HepG2 (cell line): Measurements from ENCODE around the gene SAXO1.

Experiments
- ADNP ChIP-seq: sonication (generic); formaldehyde crosslinking; IDR thresholded peaks from 2 replicates; pipeline ENCODE4 v1.4.0; 2020; ENCODE audit warnings: missing genetic modification reagents
- AGO1 ChIP-seq: fragments of 200-400 bp; formaldehyde crosslinking; IDR thresholded peaks from 2 replicates; pipeline ENCODE4 v1.6.1; 2017; ENCODE audit warnings: mild to moderate bottlenecking, low read depth, low read length, moderate library complexity; ENCODE audit not compliant: poor library complexity, severe bottlenecking
- AGO2 ChIP-seq: fragments of 200-400 bp; formaldehyde crosslinking; optimal IDR thresholded peaks from 2 replicates; pipeline ENCODE3; 2017; ENCODE audit warnings: mild to moderate bottlenecking, low read depth, low read length, moderate library complexity
- ARID5B ChIP-seq: IDR thresholded peaks from 2 replicates; pipeline ENCODE4 v1.4.0; 2020; ENCODE audit warnings: mild to moderate bottlenecking, missing genetic modification reagents
- ATF2 ChIP-seq: sonication (generic); formaldehyde crosslinking; IDR thresholded peaks from 2 replicates; pipeline ENCODE4 v1.4.0; 2020; ENCODE audit warnings: missing genetic modification reagents
- CREB1 ChIP-seq, 2 experiments: fragments of 450-650 bp in 1 of 2; IDR thresholded peaks; 2 replicates each; pipeline ENCODE4 v1.6.1; 2016 to 2017; ENCODE audit warnings: control low read depth in 1 of 2, mild to moderate bottlenecking in 1 of 2, missing compliant biosample characterization in 1 of 2, missing genetic modification characterization in 1 of 2
- CTCF ChIP-seq: sonication (generic); formaldehyde crosslinking; IDR thresholded peaks from 2 replicates; pipeline ENCODE4 v1.5.0; 2020; ENCODE audit warnings: mild to moderate bottlenecking, missing genetic modification reagents, moderate library complexity
- FOXJ3 ChIP-seq: sonication (generic); formaldehyde crosslinking; IDR thresholded peaks from 2 replicates; pipeline ENCODE4 v1.4.0; 2020; ENCODE audit warnings: missing genetic modification reagents, mild to moderate bottlenecking, borderline replicate concordance
- GLI4 ChIP-seq: sonication (generic); formaldehyde crosslinking; IDR thresholded peaks from 2 replicates; pipeline ENCODE4 v1.5.1; 2020; ENCODE audit warnings: missing genetic modification reagents, mild to moderate bottlenecking, moderate library complexity, borderline replicate concordance
- SP1 ChIP-seq, 2 experiments: fragments of 450-650 bp in 1 of 2; sonication (generic) in 1 of 2; formaldehyde crosslinking in 1 of 2; IDR thresholded peaks; 2 replicates each; pipeline versions ENCODE4 v1.4.0 to v1.6.1; 2016 to 2020; ENCODE audit warnings: missing genetic modification reagents in 1 of 2

GRCh38 chr9:18893046-18893445 is 140.0 kb downstream of the SAXO1 start:
- TF ChIP-seq SP1 (IDR thresholded peaks at IDR 0.05) (no peak), SP1 (CRISPR knock-in tag; IDR thresholded peaks at IDR 0.05) (no peak), FOXJ3 (CRISPR knock-in tag) (no peak), ARID5B (CRISPR knock-in tag) (no peak), GLI4 (no peak), CTCF (no peak), AGO1 (no peak), ADNP (no peak), CREB1 (IDR thresholded peaks at IDR 0.05) (no peak), CREB1 (CRISPR knock-in tag; IDR thresholded peaks at IDR 0.05) (no peak), ATF2 (CRISPR knock-in tag) (no peak), AGO2 (no peak)
